Activated CD4-positive, alpha-beta T cell treated with anti-CD3 and anti-CD28 coated beads for 48 hours (primary cell): Measurements from ENCODE around the gene GABRR3.

Experiments
- DNase-seq: peaks from one replicate; pipeline ENCODE4 v3.0.0-alpha.2; 2020

Gene GABRR3

DNA sequence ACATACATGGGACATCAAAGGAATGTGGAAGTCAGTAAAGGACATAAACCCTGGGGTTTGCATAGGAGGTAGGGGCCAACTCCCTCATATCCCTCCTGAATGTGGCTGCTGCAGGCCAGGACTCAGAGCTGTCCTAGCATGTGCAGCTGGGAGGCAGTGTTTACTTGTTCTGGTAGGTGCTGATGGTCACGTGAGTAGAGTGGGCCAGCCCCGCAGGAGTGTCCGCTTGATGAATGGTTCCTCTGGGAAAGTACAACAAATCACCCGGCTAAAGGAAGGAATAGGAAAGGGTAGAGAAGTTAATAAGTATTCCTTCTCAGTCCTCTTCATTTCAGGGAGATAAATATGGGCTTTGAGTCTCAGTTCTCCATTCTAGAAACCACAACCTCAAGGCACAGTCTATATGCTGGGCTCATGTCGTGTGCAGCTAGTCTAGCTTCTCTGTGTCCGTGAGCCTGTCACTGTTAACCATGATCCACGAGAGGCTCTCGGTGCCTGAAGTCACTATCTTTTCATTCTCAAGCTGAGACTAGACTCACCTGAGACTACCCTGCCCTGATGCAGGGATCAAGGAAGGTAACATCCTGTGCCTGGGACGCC is 80.8 kb downstream of the GABRR3 start:
- no peak for DNase-seq

DNA sequence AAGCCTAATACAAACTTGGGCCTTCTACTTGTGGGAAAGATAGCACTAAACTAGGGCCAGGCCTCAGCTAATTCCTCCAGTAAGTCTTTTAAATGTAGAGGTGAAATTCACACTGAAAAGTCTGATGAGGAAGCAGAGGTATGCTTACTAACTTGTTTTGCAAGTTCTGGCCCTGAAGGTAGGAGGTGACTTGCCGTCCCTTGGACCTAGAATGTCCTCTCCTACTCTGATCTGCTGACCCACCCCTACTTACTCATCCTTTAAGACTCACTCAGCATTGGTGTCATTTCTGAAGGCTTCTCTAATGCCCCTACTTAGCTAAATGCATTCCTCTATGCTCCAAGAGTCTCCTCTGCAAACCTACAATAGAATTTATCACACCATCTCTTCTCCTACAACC is 82.2 kb downstream of the GABRR3 start:
- no peak for DNase-seq

DNA sequence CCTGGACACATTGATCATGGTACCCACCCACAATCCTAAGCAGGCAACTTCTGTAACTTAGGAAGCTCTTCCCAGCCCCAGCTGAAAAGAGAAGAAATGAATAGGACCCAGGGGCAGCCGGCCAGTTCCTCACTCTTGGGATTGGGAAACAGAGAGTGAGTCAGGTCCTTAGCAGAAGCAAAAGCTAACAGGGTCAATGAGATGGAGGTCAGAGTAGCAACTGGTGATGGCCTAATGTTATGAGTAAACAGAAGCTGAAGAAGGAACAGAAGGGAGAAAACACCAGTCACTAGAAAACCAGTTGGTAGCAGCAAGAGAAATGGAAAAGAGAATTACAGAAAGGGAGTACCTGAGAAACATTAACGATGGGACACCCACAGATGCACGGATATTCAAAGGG is 82.8 kb downstream of the GABRR3 start:
- DNase-seq, result no peak

DNA sequence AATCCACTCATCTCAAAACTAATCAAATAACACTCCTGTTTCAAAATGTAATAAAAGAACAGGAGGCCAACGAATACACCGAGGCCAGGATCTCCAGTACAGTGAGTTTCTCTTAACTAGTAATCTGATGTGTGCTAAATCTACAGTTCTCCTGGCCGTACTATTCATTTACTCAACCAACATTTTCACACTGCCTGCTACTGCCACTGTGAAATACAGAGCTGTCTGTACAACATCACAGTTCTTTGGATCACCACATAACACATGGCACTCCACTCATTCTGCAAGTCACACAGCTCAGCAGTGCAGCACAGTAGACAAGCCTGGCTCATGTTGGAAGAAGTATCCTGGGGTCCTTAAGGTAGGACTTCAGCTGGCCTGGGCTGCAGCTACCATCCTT is 84.8 kb downstream of the GABRR3 start:
- DNase-seq, result no peak

DNA sequence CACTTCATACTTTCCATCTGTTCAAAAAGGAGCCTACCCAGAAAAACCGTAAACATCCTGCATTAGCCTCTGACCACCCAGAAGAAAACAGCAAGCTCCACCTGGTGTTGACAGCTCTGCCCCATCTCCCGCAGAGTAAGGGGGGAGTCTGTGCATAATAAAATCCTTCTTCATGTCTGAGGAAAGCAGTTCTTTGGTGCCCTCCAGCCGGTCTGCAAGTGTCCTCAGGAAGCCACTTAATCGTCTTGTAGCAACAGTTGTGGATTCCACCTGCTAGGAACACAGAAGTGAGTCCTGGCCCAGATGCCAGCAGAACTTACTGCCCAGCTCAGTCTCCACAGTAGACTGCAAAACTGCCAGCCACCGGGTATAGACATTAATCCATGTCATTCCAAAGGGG is 85.4 kb downstream of the GABRR3 start:
- no peak for DNase-seq

DNA sequence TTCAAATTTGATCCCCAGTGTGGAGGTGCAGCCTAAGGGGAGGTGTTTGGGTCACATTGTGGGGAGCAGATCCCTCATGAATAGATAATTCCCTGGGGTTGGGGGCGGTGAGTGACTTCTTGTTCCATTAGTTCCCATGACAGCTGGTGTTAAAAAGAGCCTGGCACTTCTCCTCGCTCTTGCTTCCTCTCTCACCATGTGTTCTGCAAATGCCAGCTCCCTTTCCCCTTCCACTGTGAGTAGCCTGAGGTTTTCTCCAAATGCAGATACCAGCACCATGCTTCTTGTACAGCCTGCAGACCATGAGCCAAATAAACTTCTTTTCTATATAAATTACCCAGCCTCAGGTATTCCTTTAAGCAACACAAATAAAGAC is 86.0 kb downstream of the GABRR3 start:
- no peak for DNase-seq

DNA sequence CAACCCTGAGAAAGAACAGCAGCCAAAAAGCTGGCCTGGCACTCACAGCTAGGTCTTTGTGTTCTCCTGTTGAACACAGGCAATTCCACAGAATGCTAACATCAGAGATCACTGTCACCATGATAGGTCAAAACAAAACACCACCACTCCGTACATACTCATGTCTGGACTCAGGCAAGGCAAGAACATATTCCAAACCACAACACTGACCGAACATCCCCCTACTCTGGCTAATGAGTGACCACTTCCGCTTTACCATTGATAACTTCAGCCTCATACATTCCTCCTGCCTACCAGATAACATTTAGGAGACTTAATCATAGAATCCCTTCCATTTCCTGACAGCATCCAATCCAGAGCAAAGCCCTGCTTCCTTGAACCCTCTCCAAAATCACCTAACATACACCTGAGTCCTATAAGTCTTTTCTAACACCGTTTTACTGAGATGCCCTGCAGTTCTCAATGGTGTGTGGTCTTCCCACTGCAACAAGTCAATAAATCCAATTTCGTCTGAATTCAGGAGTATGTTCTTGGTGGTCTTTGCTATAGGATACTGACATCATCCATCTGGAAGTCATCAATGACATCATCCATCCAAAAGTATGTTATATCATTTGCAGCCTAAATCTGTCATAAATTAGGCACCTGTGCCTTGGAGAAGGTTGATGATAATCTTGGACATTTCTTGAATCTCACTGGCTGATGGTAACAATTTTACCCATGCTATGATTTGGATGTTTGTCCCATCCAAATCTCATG is 86.6 kb downstream of the GABRR3 start:
- no peak for DNase-seq

DNA sequence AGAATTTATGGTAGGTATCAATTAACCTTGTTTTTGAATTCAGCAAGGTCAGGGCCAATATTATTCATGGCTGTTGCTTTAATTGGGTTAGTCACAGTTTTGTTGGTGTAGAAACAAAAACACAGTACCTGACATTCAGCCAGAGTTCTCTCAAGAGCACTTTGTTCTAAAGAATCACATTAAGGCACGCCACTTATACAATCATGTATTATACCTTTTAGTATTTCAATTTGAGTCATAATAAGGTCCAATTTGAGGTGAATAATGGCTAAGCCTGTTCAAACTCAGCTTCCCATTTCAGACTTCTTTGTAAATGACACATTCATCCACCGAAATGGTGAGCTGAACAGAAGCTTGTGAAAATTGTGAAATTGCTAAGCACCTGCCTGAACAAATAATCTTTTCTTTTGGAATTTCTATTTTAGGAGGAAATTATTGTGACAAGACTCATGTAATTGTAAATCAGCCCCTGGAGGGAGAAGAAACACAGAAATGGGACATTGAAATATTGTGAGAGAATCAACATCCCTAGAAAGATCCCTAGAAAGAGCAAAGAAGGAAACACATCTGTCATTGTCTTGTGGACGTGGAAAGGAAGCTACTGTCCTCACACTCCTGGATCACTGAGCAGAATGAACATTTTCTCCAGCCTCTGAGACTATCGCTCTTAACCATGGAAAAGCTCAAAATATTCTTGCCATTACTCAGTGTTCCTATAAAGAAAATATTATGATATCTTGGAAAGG is 92.1 kb downstream of the GABRR3 start:
- DNase-seq, result no peak

DNA sequence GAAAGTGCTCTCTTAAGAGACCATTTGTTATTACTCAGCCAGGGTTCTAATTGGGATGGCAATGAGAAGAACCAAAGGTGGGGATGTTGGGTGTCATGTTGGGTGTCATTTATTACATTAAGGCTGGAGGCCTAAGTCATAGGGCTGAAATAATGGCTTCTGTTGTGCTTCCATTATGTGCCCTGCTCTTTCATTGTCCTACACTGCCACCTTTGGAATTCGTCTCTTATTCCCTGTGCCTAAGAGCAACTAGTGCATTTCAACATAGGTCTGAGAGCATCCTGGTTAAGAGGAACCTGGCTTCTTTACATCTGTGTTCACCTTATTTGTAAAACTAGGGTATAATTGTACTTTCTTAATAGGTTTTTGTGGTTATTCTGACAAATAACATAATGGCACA is 95.1 kb downstream of the GABRR3 start:
- no peak for DNase-seq

- no peak for DNase-seq
Measured at GRCh38 chr3:97939401-97939800, 95.7 kb downstream of the GABRR3 start.

GRCh38 chr3:97938444-97938843 is 96.7 kb downstream of the GABRR3 start:
- DNase-seq, result no peak

DNA sequence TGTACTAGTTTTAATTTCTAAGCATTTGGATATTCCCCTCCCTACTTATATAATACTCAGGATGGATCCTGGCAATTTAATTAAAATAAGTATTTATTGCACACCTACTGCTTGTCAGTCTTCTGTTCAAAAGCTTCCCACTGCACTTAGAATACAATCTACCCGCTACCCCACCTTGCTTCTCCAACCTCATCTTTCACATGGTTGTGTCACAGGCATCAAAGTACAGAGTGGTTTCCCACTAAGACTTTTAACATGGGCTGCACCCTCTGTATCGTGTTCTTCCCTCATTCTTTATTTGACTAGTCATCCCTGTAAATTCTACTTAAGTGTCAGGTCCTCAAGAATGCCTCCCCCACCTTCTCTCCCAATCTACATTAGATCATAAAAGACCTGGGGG is 97.9 kb downstream of the GABRR3 start:
- no peak for DNase-seq

DNA sequence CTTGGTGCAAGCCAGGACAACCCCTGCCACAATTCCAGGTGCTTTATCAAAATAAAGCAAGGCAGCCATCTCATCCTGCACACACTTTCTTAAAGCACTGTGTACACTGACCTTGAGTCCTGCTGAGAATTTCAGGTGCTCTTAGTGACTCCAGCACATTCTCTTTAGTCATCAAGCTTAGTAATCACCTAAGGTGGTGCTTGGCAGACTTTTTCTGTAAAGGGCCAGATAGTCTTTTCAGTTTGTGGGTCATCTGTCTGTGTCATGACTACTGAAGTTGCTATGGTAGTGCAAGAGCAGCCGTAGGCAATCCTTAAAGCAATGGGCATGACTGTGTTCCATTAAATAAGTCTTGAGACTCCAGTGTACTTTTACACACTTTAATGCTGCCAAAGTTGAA is 99.3 kb downstream of the GABRR3 start:
- DNase-seq, result no peak
